Spinal cord (tissue), 10 donors: Measurements from ENCODE around the gene KRTDAP. TPM values are rescaled to one million over a fixed set of nuclear protein-coding genes. Genes with fewer than 3 reads are reported as not detected.

Experiments
- DNase-seq, 6 donors: peaks; one replicate each; pipeline versions ENCODE4 v3.0.0 to v3.0.0-alpha.2; 2013 to 2015; ENCODE audit warnings: low spot score in 6 of 6, low read depth in 4 of 6
- H3K27ac ChIP-seq: one replicate; pipeline ENCODE4 v1.5.1; 2013; ENCODE audit warnings: low read depth, low read length, control low read depth
- H3K27me3 ChIP-seq: one replicate; pipeline ENCODE4 v1.6.1; 2013; ENCODE audit warnings: low read length; ENCODE audit not compliant: control insufficient read depth, insufficient read depth
- H3K36me3 ChIP-seq: one replicate; pipeline ENCODE4 v1.6.1; 2013; ENCODE audit warnings: low read length; ENCODE audit not compliant: control insufficient read depth, insufficient read depth
- H3K4me1 ChIP-seq: one replicate; pipeline ENCODE4 v1.6.1; 2013; ENCODE audit warnings: low read length; ENCODE audit not compliant: control insufficient read depth, insufficient read depth
- H3K4me3 ChIP-seq: one replicate; pipeline ENCODE4 v1.5.1; 2013; ENCODE audit warnings: low read depth, low read length, control low read depth
- H3K9me3 ChIP-seq: one replicate; pipeline ENCODE4 v1.6.1; 2013; ENCODE audit warnings: low read length; ENCODE audit not compliant: control insufficient read depth, insufficient read depth
- WGBS: methylation state at CpG from one replicate; pipeline ENCODE4 v1.1.5; 2013; ENCODE audit warnings: missing lambda C conversion rate; ENCODE audit not compliant: insufficient coverage; 5-methylcytosine and 5-hydroxymethylcytosine counted together
- polyA plus RNA-seq, 2 donors: library from polyadenylated mRNA; unstranded; fragments of 120-200 nt; gene quantifications; one replicate each; pipeline ENCODE4 v1.2.1, GENCODE V29; 2013; ENCODE audit not compliant: insufficient read length in 2 of 2
- total RNA-seq, 2 donors: library from RNA; depleted of rRNA in 1 of 2; stranded (reverse); fragments of 120-200 nt in 1 of 2; fragments of >200 nt in 1 of 2; gene quantifications; one replicate each; pipeline versions ENCODE4 v1.2.3 to v1.2.4, GENCODE V29; 2013 to 2014
- donor health status: healthy.

The KRTDAP gene
- total and polyA plus RNA-seq, 4 donors, result not detected

GRCh38 chr19:35447606-35448469 is 42.4 kb downstream of the KRTDAP start, which contains the start of gene FFAR2:
Gene FFAR2, plus strand, starts transcription at chr19:35448257. Its CDS starts 1,458 bp downstream, at chr19:35449715.
- H3K9me3 ChIP-seq, result no peaks in the 10 kb centered on the region
- H3K4me1 ChIP-seq, result no peaks in the 10 kb centered on the region
- no peak for DNase-seq
- H3K27ac ChIP-seq, result no peak within 1 kb of the TSS
- H3K27me3 ChIP-seq, result peaks cover 4% of the 10 kb centered on the region
- no peaks in the 10 kb centered on the region for H3K36me3 ChIP-seq
- 78% methylated on average over 9 of the region's 12 CpGs for WGBS
- no peak within 1 kb of the TSS for H3K4me3 ChIP-seq

- H3K9me3 ChIP-seq, result no peaks in the 10 kb centered on the region
- WGBS, result 89% methylated on average over 20 of the region's 21 CpGs
- no peak overlapping the region for H3K27ac ChIP-seq
- H3K4me1 ChIP-seq, result no peaks in the 10 kb centered on the region
- H3K27me3 ChIP-seq, result peaks cover 4% of the 10 kb centered on the region
- no peak for DNase-seq
- no peaks in the 10 kb centered on the region for H3K36me3 ChIP-seq
- no peak overlapping the region for H3K4me3 ChIP-seq
These were observed 44.3 kb downstream of the KRTDAP start for GRCh38 chr19:35445826-35446593.

DNA sequence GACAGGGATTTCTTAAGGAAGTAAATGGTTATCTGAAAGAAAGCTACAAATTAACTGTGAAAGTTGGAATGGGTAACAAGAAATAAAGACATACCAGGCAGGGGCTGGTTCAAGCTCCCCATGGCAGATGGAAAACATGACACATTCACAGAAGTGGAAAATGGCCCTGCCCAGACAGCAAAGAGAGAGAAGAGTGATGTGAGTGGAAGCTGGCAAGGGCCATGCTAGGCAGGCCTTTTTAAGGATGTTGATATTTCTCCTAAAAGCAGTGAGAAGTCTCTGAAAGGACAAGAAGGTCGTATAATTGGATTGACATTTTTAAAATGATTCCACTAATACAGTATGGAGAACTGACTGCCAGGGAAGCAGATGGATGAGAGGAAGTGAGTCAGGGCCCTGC is 45.5 kb downstream of the KRTDAP start:
- Histone ChIP-seq H3K27me3 (peaks cover 1% of the 10 kb centered on the region), H3K9me3 (no peaks in the 10 kb centered on the region), H3K36me3 (no peaks in the 10 kb centered on the region), H3K4me3 (no peak overlapping the region), H3K4me1 (no peaks in the 10 kb centered on the region), H3K27ac (no peak overlapping the region)
- no peak for DNase-seq
- WGBS, result no CpG with 5 or more reads among the region's 1 CpG

- H3K27me3 ChIP-seq, result no peaks in the 10 kb centered on the region
- no peaks in the 10 kb centered on the region for H3K36me3 ChIP-seq
- no peak for DNase-seq
- H3K9me3 ChIP-seq, result no peaks in the 10 kb centered on the region
- 86% methylated on average over 4 of the region's 7 CpGs for WGBS
- H3K4me3 ChIP-seq, result no peak overlapping the region
- H3K4me1 ChIP-seq, result no peaks in the 10 kb centered on the region
- H3K27ac ChIP-seq, result no peak overlapping the region
These were observed 48.2 kb downstream of the KRTDAP start for GRCh38 chr19:35442091-35442490.

GRCh38 chr19:35439921-35440320 is 50.3 kb downstream of the KRTDAP start:
- no peak for DNase-seq
- Histone ChIP-seq H3K9me3 (no peaks in the 10 kb centered on the region), H3K36me3 (no peaks in the 10 kb centered on the region), H3K4me3 (no peak overlapping the region), H3K27me3 (no peaks in the 10 kb centered on the region), H3K27ac (no peak overlapping the region), H3K4me1 (peaks cover 11% of the 10 kb centered on the region)
- WGBS, result 81% methylated on average over 6 of the region's 6 CpGs

GRCh38 chr19:35438527-35438926 is 51.7 kb downstream of the KRTDAP start:
- no peak overlapping the region for H3K4me3 ChIP-seq
- no peak for DNase-seq
- WGBS, result 52% methylated on average over 5 of the region's 5 CpGs
- no peak overlapping the region for H3K27ac ChIP-seq
- no peaks in the 10 kb centered on the region for H3K27me3 ChIP-seq
- H3K36me3 ChIP-seq, result no peaks in the 10 kb centered on the region
- no peaks in the 10 kb centered on the region for H3K9me3 ChIP-seq
- H3K4me1 ChIP-seq, result peaks cover 24% of the 10 kb centered on the region

- WGBS, result 100% methylated on average over 1 of the region's 5 CpGs
- no peak overlapping the region for H3K27ac ChIP-seq
- H3K4me1 ChIP-seq, result peaks cover 27% of the 10 kb centered on the region
- H3K4me3 ChIP-seq, result no peak overlapping the region
- DNase-seq, result no peak
- H3K27me3 ChIP-seq, result no peaks in the 10 kb centered on the region
- no peaks in the 10 kb centered on the region for H3K9me3 ChIP-seq
- H3K36me3 ChIP-seq, result no peaks in the 10 kb centered on the region
These were observed 52.2 kb downstream of the KRTDAP start for GRCh38 chr19:35438096-35438495.

DNA sequence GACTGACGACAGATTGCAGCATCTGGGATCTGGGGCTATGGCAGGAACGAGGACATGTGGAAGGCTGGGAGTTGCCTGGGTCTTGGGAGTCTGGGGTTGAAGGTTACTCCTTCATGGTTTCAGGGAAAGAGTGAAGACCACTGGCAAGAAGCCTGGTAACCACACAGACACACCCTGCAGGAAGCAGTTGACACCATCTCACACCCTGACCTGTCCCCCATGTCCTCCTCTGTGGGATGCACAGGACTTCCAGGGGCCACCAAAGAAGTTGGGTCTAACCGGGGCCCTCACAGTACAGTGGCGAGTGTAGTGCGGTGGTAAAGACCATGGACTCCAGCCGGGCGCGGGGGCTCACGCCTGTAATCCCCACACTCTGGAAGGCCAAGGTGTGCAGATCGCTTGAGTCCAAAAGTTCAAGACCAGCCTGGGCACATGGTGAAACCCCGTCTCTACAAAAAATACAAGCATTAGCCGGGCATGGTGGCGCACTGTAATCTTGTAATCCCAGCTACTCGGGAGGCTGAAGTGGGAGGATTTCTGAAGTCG is 52.8 kb downstream of the KRTDAP start:
- Histone ChIP-seq H3K9me3 (no peaks in the 10 kb centered on the region), H3K27me3 (no peaks in the 10 kb centered on the region), H3K27ac (peak overlapping the region; percentile 57), H3K36me3 (no peaks in the 10 kb centered on the region), H3K4me3 (no peak overlapping the region), H3K4me1 (peaks cover 27% of the 10 kb centered on the region)
- no peak for DNase-seq
- 93% methylated on average over 13 of the region's 15 CpGs for WGBS
